ENCODE measurements around the gene USP13. TPM values are rescaled to one million over a fixed set of nuclear protein-coding genes. Genes with fewer than 3 reads are reported as not detected.

Gene USP13
- total and polyA plus RNA-seq, 2 of the 4 experiments (the other 2 are of a cell fraction), result 9.2 to 18.1 TPM

- Histone ChIP-seq H4K91ac (ENCODE audit: insufficient read depth, low read depth, low read length) (no peak overlapping the region), H3K4me1 (ENCODE audit: control insufficient read depth, insufficient read depth, low read length) (peaks cover 1% of the 10 kb centered on the region; the same call in 1 of the 2 replicates), H3K9ac (ENCODE audit: low read depth, low read length) (no peak overlapping the region), H3K27me3 (ENCODE audit: control insufficient read depth, insufficient read depth, low read length) (no peaks in the 10 kb centered on the region), H2AK5ac (ENCODE audit: low read depth, low read length) (no peak overlapping the region), H4K20me1 (ENCODE audit: insufficient read depth, low read length) (no peaks in the 10 kb centered on the region), H4K8ac (ENCODE audit: low read depth in 2 of 2, low read length in 2 of 2) (no peak overlapping the region), H3K9me3 (ENCODE audit: control insufficient read depth, insufficient read depth, low read length) (no peaks in the 10 kb centered on the region), H2BK120ac (ENCODE audit: low read depth, low read length) (no peak overlapping the region), H2BK5ac (ENCODE audit: low read depth, low read length, poor library complexity, severe bottlenecking) (no peak overlapping the region), H3K4ac (ENCODE audit: low read depth, low read length) (no peak overlapping the region), H2AFZ (replicated peaks; ENCODE audit: low read length, poor library complexity) (no peak overlapping the region), H3K23ac (ENCODE audit: low read depth, low read length) (no peak overlapping the region), H2AK9ac (replicated peaks; ENCODE audit: low read depth, low read length, poor library complexity) (no peak overlapping the region), H3K4me3 (ENCODE audit: insufficient read depth, low read depth, low read length) (no peak overlapping the region), H3K36me3 (ENCODE audit: control insufficient read depth, insufficient read depth, low read length) (peaks cover 3% of the 10 kb centered on the region), H2BK20ac (ENCODE audit: low read depth, low read length) (no peak overlapping the region), H4K5ac (ENCODE audit: low read depth, low read length) (no peak overlapping the region), H3K56ac (ENCODE audit: extremely low read depth, insufficient read depth, low read length) (no peak overlapping the region), H3K27ac (ENCODE audit: insufficient read depth, low read length) (no peak overlapping the region), H2BK15ac (ENCODE audit: low read depth, low read length) (no peak overlapping the region), H3K14ac (replicated peaks; ENCODE audit: low read depth, low read length) (no peak overlapping the region), H3K79me1 (ENCODE audit: low read depth in 1 of 2, low read length in 2 of 2) (peaks cover 0 to 6% of the 10 kb centered on the region in 2 experiments; a peak in 2 of 4 replicates), H3K9me1 (ENCODE audit: insufficient read depth, low read length) (no peaks in the 10 kb centered on the region), H3K4me2 (ENCODE audit: low read depth, low read length) (no peak overlapping the region), H3K18ac (ENCODE audit: low read depth, low read length) (no peak overlapping the region)
- in situ Hi-C loops (cut with MboI; ENCODE audit: low sequenced_read_pairs) (no loop called here), dilution Hi-C loops (cut with HindIII; ENCODE audit: low sequenced_read_pairs, unreplicated experiment) (no loop called here), intact Hi-C loops (cut with micrococcal nuclease) (no loop called here)
- POLR2A ChIA-PET (ENCODE audit: unreplicated experiment), result no interaction called here
- TF ChIP-seq RFX5 (IDR thresholded peaks at IDR 0.05; ENCODE audit: low read depth, low read length) (no peak), CHD1 (IDR thresholded peaks at IDR 0.05; ENCODE audit: low read depth, low read length) (no peak), POLR2A (IDR thresholded peaks at IDR 0.05; ENCODE audit: low read depth, low read length) (no peak), SMC3 (IDR thresholded peaks at IDR 0.05; ENCODE audit: low read depth, low read length) (no peak), NFE2L2 (IDR thresholded peaks at IDR 0.05; ENCODE audit: low read depth, low read length) (no peak), MAZ (IDR thresholded peaks at IDR 0.05; ENCODE audit: borderline replicate concordance, low read depth, low read length) (no peak), BHLHE40 (IDR thresholded peaks at IDR 0.05; ENCODE audit: low read depth, low read length) (no peak), MXI1 (IDR thresholded peaks at IDR 0.05; ENCODE audit: borderline replicate concordance, low read depth, low read length) (no peak), USF2 (IDR thresholded peaks at IDR 0.05; ENCODE audit: low read depth, low read length) (no peak), FOS (IDR thresholded peaks at IDR 0.05; ENCODE audit: low read depth, low read length) (no peak), CTCF (conservative IDR thresholded peaks at IDR 0.05; ENCODE audit: low read depth, low read length) (no peak)
- CTCF ChIA-PET, result no interaction called here
- DNase-seq (no peak), ATAC-seq (ENCODE audit: low read depth) (no peak)
- BruUV-seq (replicated peaks), result no TSS peak
- no CpG with 5 or more reads among the region's 5 CpGs for WGBS, 2 experiments (ENCODE audit: extremely low coverage in 2 of 2, insufficient read length in 1 of 2)
Measured at GRCh38 chr3:179745716-179746115, 92.9 kb downstream of the USP13 start.
